ENCODE results near the gene GP9. TPM values are rescaled to one million over a fixed set of nuclear protein-coding genes. Genes with fewer than 3 reads are reported as not detected.
"Not testable (repeated sequence)": the region's sequence is repeated elsewhere in the genome, so short reads cannot be mapped to it uniquely, and the experiment has no call there.

The GP9 gene
- total RNA-seq, 6 experiments from 2014 or later, result not detected

GRCh38 chr3:129063841-129064482 is 3.4 kb downstream of the GP9 start:
- TF ChIP-seq CTCF (IDR thresholded peaks at IDR 0.05), result no peak
- no peak overlapping the region for H3K27ac Mint-ChIP-seq
- H3K4me1 Mint-ChIP-seq (ENCODE audit: low read depth), result no peaks in the 10 kb centered on the region
- peaks cover 31% of the 10 kb centered on the region for H3K27me3 Mint-ChIP-seq (ENCODE audit: insufficient read depth)
- DNase-seq, result no peak
- H3K36me3 Mint-ChIP-seq (ENCODE audit: low read depth), result peaks cover 6% of the 10 kb centered on the region; the same call in 1 of the 2 replicates
- H3K4me3 Mint-ChIP-seq, result no peak overlapping the region
- H3K9me3 Mint-ChIP-seq, result peaks cover 9% of the 10 kb centered on the region

DNA sequence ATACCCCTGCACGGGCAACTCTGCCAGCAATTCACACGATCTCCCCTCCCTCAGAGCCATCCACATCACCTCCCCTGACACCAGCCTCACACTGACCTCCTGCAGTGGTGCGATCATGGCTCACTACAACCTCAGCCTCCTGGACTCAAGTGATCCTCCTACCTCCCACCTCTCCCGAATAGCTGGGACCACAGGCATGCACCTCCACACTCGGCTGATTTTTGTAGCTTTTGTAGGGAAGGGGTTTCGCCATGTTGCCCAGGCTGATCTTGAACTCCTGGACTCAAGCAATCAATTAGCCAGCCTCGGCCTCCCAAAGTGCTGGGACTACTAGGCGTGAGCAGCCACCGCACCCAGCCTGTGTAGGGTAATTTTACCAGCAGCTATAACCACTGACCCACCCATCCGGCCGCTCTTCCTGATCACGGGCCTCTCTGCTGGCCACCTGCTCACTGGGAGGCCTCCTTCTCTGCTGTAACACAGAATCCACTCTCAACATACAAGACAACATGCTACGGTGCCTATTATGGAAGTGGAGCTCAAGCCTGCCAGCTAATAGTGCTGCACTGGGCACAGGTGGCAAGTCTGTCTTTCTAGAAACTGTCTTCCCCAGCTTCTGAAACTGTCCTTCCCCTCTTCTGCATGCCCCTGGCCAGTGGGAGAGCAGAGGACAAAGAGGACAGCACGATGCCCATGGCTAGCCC is 4.6 kb downstream of the GP9 start:
- no peak for DNase-seq
- no peak overlapping the region for H3K27ac Mint-ChIP-seq
- H3K4me1 Mint-ChIP-seq (ENCODE audit: low read depth), result no peaks in the 10 kb centered on the region
- peaks cover 21% of the 10 kb centered on the region for H3K9me3 Mint-ChIP-seq
- peaks cover 16% of the 10 kb centered on the region for H3K36me3 Mint-ChIP-seq (ENCODE audit: low read depth)
- no peak for TF ChIP-seq CTCF (IDR thresholded peaks at IDR 0.05)
- peaks cover 38% of the 10 kb centered on the region for H3K27me3 Mint-ChIP-seq (ENCODE audit: insufficient read depth)
- no peak overlapping the region for H3K4me3 Mint-ChIP-seq

- H3K27ac Mint-ChIP-seq, result no peak overlapping the region
- no peaks in the 10 kb centered on the region for H3K4me1 Mint-ChIP-seq (ENCODE audit: low read depth)
- peaks cover 21% of the 10 kb centered on the region for H3K9me3 Mint-ChIP-seq
- no peak for TF ChIP-seq CTCF (IDR thresholded peaks at IDR 0.05)
- DNase-seq, result no peak
- peaks cover 16% of the 10 kb centered on the region for H3K36me3 Mint-ChIP-seq (ENCODE audit: low read depth)
- H3K4me3 Mint-ChIP-seq, result no peak overlapping the region
- H3K27me3 Mint-ChIP-seq (ENCODE audit: insufficient read depth), result peaks cover 36% of the 10 kb centered on the region
Observed at GRCh38 chr3:129065720-129066073, 5.1 kb downstream of the GP9 start.

GRCh38 chr3:129067719-129068118 is 7.1 kb downstream of the GP9 start:
- H3K27ac Mint-ChIP-seq; H3K4me3 Mint-ChIP-seq; H3K4me1 Mint-ChIP-seq (ENCODE audit: low read depth); DNase-seq: not testable (repeated sequence)
- peaks cover 21% of the 10 kb centered on the region for H3K9me3 Mint-ChIP-seq
- H3K27me3 Mint-ChIP-seq (ENCODE audit: insufficient read depth), result peaks cover 36% of the 10 kb centered on the region
- H3K36me3 Mint-ChIP-seq (ENCODE audit: low read depth), result peaks cover 16% of the 10 kb centered on the region

- no peak for TF ChIP-seq CTCF (IDR thresholded peaks at IDR 0.05)
- Mint-ChIP-seq H3K4me1 (ENCODE audit: low read depth) (no peaks in the 10 kb centered on the region), H3K9me3 (peaks cover 21% of the 10 kb centered on the region), H3K27me3 (ENCODE audit: insufficient read depth) (peaks cover 36% of the 10 kb centered on the region), H3K27ac (no peak overlapping the region), H3K36me3 (ENCODE audit: low read depth) (peaks cover 16% of the 10 kb centered on the region), H3K4me3 (no peak overlapping the region)
- no peak for DNase-seq
Observed at GRCh38 chr3:129068291-129068886, 7.8 kb downstream of the GP9 start.

GRCh38 chr3:129069313-129070085 is 8.9 kb downstream of the GP9 start:
- not testable (repeated sequence) for H3K4me3 Mint-ChIP-seq; H3K4me1 Mint-ChIP-seq (ENCODE audit: low read depth); H3K27ac Mint-ChIP-seq; DNase-seq
- H3K9me3 Mint-ChIP-seq, result peaks cover 21% of the 10 kb centered on the region
- H3K36me3 Mint-ChIP-seq (ENCODE audit: low read depth), result peaks cover 16% of the 10 kb centered on the region
- H3K27me3 Mint-ChIP-seq (ENCODE audit: insufficient read depth), result peaks cover 36% of the 10 kb centered on the region
